ENCODE data around the gene ATXN3L.
"Not testable (repeated sequence)": the region's sequence is repeated elsewhere in the genome, so short reads cannot be mapped to it uniquely, and the experiment has no call there.

The ATXN3L gene

GRCh38 chrX:13305108-13305507 lies 14.7 kb downstream of the ATXN3L start:
- no peak for DNase-seq (ENCODE audit: low spot score)

GRCh38 chrX:13304052-13304451 lies 15.8 kb downstream of the ATXN3L start:
- no peak for DNase-seq (ENCODE audit: low spot score)

- DNase-seq (ENCODE audit: low spot score) = not testable (repeated sequence)
These were observed 16.6 kb downstream of the ATXN3L start for GRCh38 chrX:13303248-13303647.

- no peak for DNase-seq (ENCODE audit: low spot score)
These were observed 21.0 kb downstream of the ATXN3L start for GRCh38 chrX:13298836-13299235.

GRCh38 chrX:13295841-13296240 lies 24.0 kb downstream of the ATXN3L start:
- no peak for DNase-seq (ENCODE audit: low spot score)

- no peak for DNase-seq (ENCODE audit: low spot score)
These were observed 26.2 kb downstream of the ATXN3L start for GRCh38 chrX:13293700-13294099.

DNA sequence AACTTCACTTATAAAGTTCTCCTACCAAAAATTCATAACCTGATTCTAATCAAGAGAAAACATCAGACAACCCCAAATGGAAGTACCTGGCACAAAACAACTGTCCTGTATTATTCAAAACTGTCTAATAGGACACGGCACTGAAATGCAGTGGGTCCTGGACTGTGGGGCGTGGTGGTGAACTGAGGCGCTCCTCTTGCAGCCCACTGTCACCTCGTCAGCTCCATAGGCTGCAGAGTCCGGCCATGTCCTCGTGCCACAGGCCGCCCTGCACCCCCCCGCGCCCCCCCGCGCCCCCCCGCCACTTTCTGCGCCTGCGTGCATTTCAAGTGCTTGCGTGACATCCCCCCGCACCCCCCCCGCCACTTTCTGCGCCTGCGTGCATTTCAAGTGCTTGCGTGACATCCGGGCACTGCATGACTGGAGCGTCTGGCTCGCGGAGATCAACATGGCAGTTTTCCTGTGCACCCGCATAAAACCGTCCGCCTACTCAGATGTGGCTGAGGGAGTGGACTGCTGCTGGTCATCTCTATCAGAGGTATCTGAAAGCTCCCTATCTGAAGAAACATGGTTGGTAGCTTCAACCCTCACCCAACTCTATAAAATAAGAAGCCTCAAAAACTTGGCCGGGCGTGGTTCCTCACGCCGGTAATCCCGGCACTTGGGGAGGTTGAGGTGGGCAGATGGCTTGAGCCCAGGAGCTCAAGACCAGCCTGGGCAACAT lies 28.8 kb downstream of the ATXN3L start:
- DNase-seq (ENCODE audit: low spot score) = no peak

DNA sequence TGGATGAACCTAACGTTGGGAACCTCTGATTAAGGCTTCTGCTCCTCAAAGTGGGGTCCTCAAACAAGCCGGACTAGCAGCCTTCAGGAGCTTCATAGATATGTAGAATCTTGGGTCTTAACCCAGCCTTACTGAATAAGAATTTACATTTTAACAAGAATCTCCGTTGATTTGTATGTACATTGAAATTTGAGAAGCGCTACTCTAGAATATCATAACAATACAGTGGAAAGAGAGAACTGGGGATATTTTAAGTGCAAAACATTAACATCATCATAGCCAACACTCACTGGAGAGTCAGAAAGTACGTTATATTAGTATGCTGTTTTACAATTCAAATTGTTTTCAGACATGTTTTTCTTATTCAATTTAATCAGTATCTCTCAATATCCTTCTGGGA lies 31.2 kb downstream of the ATXN3L start:
- DNase-seq (ENCODE audit: low spot score) = no peak

GRCh38 chrX:13287816-13288215 lies 32.0 kb downstream of the ATXN3L start:
- no peak for DNase-seq (ENCODE audit: low spot score)

DNA sequence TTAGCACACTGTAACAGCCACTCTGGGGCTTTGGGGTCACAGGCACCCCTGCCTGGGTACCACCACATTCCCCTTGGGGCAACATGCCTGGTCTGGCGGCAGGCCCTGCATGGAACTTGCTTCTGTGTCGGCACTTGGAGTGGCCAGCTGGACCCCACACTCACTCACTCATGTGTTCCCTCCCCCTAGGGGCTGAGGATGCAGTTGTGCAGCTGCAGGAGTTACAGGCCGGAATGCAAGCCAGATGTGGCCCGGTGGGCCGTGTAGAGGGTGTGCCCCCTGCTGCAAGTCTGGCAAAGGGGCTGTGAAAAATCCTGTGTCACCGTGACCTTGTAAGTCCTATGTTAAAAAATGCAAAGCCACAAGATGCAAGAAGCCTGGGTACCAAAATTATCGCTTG lies 34.2 kb downstream of the ATXN3L start:
- no peak for DNase-seq (ENCODE audit: low spot score)

DNA sequence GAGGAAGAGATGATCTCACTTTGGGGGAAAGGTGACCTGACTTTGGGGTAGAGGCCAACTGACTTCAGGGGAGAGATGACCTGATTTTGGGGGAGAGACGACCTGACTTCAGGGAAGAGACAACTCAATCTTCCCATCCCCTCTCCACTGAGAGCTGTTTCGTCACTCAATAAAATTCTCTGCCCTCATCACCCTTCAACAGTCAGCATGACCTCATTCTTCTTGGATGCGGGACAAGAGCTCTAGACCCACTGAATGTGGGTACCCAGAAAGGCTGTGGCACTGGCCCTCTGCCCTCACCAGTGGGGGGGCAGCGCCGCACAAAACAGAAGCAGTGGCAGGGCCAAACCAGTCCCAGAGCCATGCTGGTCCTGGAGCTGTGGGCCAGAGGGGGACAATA lies 34.6 kb downstream of the ATXN3L start:
- DNase-seq (ENCODE audit: low spot score) = no peak

GRCh38 chrX:13284570-13284969 lies 35.3 kb downstream of the ATXN3L start:
- DNase-seq (ENCODE audit: low spot score) = no peak

DNA sequence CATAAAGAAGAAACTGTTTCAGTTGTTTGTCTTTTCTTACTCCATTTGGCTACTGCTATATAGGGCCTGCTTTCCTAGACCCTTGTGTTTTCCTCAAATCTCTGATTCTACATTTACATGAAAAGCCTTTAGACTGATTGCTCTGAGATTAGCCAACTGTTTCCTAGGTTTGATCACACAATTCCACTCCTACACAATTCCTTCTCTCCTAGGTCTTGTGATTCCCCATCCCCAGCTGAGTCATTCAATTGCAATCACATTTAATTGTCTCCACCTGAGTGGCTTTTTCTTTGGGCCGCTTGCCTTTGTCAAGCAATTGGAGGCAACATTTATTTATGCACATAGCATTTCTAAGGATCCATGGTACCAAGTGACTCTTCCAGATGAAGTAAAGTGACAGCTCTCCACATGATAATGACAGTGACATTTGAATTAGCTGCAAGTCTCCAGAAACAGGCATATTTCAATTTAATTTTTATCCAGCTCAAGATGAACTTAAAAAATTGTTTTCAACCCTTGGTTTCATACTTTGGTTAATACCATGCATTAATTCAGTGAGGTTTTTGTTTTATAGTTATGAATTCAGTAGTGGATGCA lies 35.8 kb downstream of the ATXN3L start:
- no peak for DNase-seq (ENCODE audit: low spot score)

DNA sequence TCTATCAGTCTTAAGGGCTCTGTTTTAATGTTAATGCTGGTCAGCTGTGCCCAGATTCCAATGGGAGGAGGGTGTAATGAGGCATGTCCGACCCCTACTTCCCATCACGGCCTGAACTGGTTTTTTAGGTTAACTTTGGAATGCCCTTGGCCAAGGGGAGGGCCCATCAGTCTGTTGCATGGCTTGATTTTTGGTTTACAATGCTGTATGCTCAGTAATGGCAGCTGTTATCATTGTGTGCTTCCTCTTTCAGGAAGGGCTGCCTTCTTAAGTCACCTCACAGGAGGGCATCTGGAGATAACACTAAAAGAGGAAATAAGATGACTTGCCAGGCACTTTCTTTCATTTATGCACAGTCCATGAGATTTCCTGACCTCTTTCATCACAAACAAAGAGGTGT lies 36.3 kb downstream of the ATXN3L start:
- DNase-seq (ENCODE audit: low spot score) = no peak

DNA sequence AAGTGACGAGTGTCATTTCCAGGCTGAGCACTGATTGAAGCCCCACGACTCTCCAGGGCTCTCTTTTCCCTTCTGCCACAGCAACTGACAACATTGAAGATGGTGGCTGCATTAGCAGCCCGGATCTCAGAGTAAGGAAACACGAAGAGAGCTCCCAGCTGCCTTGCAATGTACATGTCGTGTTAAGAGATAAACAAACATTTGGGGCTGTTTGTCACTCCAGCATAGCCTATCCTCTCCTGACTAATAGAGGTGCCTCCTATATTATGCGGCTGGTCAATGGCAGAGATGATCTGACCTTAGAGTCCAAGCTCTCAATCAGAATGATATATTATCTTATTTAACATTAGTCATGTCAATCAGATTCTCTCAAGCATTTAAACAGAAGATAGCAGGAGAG lies 38.6 kb downstream of the ATXN3L start:
- no peak for DNase-seq (ENCODE audit: low spot score)

- no peak for DNase-seq (ENCODE audit: low spot score)
These were observed 40.4 kb downstream of the ATXN3L start for GRCh38 chrX:13279279-13280018.

DNA sequence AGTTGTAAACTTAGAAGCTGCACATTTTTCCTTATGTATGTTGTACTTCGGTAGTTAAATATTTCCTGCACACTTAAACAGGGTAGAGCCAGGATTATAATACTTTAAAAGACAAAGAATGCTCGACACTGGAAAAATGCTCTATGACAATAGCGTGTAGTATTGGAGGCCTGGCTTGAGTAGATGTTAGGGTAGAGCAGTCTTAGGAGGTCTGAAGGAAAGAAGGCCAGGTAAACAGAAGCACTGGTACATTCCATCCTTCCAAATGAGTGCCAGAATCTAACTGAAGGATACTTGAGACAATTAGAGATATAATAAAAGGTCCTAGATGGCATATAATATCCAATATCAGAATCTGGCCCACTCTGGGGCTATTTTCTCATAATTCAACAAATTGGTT lies 42.3 kb downstream of the ATXN3L start:
- DNase-seq (ENCODE audit: low spot score) = no peak

- DNase-seq (ENCODE audit: low spot score) = no peak
These were observed 42.9 kb downstream of the ATXN3L start for GRCh38 chrX:13276991-13277390.

DNA sequence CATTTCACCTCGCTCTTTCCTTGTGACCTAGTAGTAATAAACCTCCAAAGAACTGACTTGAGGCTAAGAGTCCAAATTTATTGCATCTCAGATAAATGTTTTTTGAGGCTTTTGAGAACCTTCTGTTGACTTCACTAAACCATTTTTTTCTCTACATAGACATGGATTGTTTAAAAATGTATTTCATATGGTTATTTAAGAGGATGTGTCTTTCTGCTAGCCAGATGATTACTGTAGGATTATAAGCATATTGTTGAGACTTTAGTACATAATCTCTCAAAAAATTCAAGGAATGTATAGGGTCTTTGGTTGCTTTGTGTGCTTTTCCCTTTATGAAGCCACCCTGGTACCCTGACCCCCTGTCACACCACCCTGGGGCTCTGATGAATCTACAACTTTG lies 44.8 kb downstream of the ATXN3L start:
- DNase-seq (ENCODE audit: low spot score) = no peak

- no peak for DNase-seq (ENCODE audit: low spot score)
These were observed 47.4 kb downstream of the ATXN3L start for GRCh38 chrX:13272426-13272825.

DNA sequence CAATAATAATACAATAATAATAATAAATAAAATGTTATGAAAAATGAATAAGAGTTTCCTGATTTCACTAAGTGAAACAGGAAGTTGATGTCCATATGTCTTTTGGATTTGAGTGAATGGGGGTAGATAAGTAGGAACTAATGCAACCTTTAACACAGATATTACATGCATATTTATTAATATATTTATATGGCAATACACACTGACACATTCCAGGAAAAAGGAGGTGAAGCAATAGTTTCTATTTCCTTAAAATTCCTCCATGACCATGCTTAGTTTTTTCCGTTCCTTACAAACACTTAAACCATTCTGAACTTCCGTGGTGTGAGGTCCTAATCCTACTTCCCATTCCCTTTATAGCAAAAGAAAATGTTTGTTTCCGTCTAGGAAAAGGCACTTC lies 48.3 kb downstream of the ATXN3L start:
- no peak for DNase-seq (ENCODE audit: low spot score)

- no peak for DNase-seq (ENCODE audit: low spot score)
These were observed 49.5 kb downstream of the ATXN3L start for GRCh38 chrX:13270360-13270759.

DNA sequence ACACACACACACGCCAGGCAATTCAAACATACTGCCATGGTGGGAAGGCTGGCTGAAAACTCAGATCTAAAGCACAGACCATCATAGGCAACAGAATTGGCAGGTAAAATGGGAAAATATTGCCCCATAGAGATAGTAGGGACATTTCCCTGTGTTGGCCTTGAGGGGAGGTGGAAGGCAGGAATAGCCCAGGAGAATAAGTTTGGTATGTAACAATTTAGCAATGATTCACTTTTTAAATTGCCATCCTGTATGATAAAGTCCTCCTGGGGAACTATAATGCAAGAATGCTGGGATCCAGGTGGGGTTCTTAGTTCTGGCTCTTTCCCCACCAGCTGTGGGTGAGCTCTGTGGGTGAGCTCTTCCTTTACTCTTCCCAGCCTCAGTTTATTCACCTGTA lies 51.0 kb downstream of the ATXN3L start:
- no peak for DNase-seq (ENCODE audit: low spot score)
